Measurements from ENCODE around the gene SFXN2. TPM values are rescaled to one million over a fixed set of nuclear protein-coding genes. Genes with fewer than 3 reads are reported as not detected.

SFXN2 gene
- total RNA-seq, 1 donor from 2014 or later: 4.2 TPM

Other genes with a start within 250 kb of the SFXN2 start
- gene ACTR1A, start 211.9 kb upstream of the SFXN2 start, total RNA-seq: 66.8 TPM
- 4.2 TPM for gene SUFU, start 210.7 kb upstream of the SFXN2 start, total RNA-seq
- 44.4 TPM for gene TRIM8, start 70.2 kb upstream of the SFXN2 start, total RNA-seq
- gene ARL3, start 239 bp upstream of the SFXN2 start, total RNA-seq: 5.2 TPM
- 24.0 TPM for gene WBP1L, start 29.3 kb downstream of the SFXN2 start, total RNA-seq
- gene CYP17A1, start 122.8 kb downstream of the SFXN2 start, total RNA-seq: not detected
- 19.3 TPM for gene BORCS7, start 139.6 kb downstream of the SFXN2 start, total RNA-seq
- gene AS3MT, start 154.8 kb downstream of the SFXN2 start, total RNA-seq: 6.8 TPM
- gene CNNM2, start 203.7 kb downstream of the SFXN2 start, total RNA-seq: 2.1 TPM